Fibroblast of villous mesenchyme (primary cell): ENCODE measurements around the gene NUDT2. TPM values are rescaled to one million over a fixed set of nuclear protein-coding genes. Genes with fewer than 3 reads are reported as not detected.

Source experiments
- DNase-seq: peaks from one replicate; pipeline ENCODE4 v3.0.0-alpha.2; 2010; ENCODE audit warnings: low read depth
- H3K4me3 ChIP-seq: 2 replicates; pipeline ENCODE4 v1.5.1; 2011; ENCODE audit warnings: low read depth, mild to moderate bottlenecking, low read length
- CTCF ChIP-seq: IDR thresholded peaks from 2 replicates; pipeline ENCODE4 v1.5.1; 2012; ENCODE audit warnings: low read depth, mild to moderate bottlenecking, low read length; ENCODE audit not compliant: insufficient read depth
- total RNA-seq: library from RNA; depleted of rRNA; stranded (reverse); fragments of >200 nt; gene quantifications from 2 replicates; pipeline ENCODE4 v1.2.3, GENCODE V29; 2012

NUDT2 gene
- total RNA-seq, 1 donor: 30.2 TPM

DNA sequence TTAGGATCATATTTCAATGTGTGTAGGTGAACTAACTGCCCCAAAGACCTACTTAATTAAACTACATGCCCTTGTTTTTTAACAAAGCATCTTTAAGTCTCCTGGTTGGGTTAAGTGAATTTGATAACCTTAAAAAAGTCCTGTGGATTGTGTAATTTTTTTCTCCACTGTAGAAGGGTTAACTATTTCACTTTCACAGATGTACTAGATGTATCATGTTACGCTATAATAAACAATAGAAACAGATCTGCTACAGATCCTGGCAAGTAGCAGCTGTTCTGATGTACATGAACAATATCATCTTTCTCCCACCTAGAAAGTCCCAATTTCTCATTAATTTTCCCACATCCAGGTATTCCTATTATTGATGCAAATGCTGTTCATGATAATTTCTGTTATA, 19.2 kb upstream of the NUDT2 start:
- peak; percentile 22 for DNase-seq

DNA sequence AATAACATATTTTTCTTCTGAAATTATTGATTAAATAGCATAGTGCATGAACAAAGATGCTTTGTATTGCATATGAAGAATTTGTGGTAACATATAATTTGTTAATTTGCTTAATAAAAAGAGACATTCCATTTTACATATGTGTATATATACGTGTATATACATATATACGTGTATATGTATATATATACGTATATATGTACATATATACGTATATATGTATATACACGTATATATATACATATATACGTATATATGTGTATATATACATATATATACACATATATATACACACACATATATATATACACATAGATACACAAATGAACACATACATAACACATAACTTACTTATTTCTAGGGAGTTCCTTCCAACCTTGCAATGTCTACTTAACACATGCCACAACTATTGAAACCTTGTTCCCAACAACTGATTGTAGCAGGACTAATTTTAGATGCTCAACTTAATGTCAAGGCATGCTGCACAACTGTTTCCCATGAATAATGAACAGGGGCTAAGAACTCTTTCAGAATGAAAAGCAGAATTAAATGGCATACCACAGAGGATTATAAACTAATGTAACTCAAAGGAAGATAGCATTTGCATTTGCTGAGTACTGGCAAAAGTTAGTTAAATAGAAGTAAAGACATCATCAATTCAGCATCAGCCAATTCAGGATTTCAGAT, 17.7 kb upstream of the NUDT2 start:
- TF ChIP-seq CTCF: no peak
- DNase-seq: no peak
- no peak overlapping the region for H3K4me3 ChIP-seq

More for the DNA sequence above, 19.2 kb upstream of the NUDT2 start:
- TF ChIP-seq CTCF: no peak
- H3K4me3 ChIP-seq: no peak overlapping the region

GRCh38 chr9:34317436-34317835, 11.9 kb upstream of the NUDT2 start:
- no peak overlapping the region for H3K4me3 ChIP-seq
- no peak for TF ChIP-seq CTCF
- no peak for DNase-seq

DNA sequence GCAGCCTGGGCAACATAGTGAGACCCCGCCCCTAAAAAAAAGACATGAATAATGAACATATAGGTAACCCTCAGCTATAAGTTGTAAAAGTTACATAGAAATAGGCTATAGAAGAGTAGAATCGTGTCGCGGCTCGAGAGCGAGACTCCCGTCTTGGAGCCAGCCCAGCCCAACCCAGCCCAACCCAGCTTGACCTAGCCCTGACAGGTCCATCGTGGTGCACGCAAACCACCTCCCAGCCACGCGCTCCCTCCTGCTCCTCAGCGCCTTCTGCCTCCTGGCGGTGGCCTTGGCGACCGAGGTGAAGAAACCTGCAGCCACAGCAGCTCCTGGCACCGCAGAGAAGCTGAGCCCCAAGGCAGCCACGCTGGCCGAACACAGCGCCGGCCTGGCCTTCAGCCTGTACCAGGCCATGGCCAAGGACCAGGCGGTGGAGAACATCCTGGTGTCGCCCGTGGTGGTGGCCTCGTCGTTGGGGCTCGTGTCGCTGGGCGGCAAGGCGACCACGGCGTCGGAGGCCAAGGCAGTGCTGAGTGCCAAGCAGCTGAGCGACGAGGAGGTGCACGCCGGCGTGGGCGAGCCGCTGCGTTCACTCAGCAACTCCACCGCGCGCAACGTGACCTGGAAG, 11.1 kb upstream of the NUDT2 start:
- TF ChIP-seq CTCF: no peak
- DNase-seq: no peak
- H3K4me3 ChIP-seq: no peak overlapping the region

- no peak for TF ChIP-seq CTCF
- DNase-seq: no peak
- no peak overlapping the region for H3K4me3 ChIP-seq
These were observed 7.9 kb upstream of the NUDT2 start for GRCh38 chr9:34321451-34321850.

GRCh38 chr9:34322899-34323591, 6.3 kb upstream of the NUDT2 start:
- no peak for DNase-seq
- H3K4me3 ChIP-seq: no peak overlapping the region
- TF ChIP-seq CTCF: no peak
